ENCODE measurements around the gene DHX40. TPM values are rescaled to one million over a fixed set of nuclear protein-coding genes. Genes with fewer than 3 reads are reported as not detected.

The DHX40 gene
- total and polyA plus RNA-seq, 7 donors = 13.8 to 53.2 (median 36.8) TPM

DNA sequence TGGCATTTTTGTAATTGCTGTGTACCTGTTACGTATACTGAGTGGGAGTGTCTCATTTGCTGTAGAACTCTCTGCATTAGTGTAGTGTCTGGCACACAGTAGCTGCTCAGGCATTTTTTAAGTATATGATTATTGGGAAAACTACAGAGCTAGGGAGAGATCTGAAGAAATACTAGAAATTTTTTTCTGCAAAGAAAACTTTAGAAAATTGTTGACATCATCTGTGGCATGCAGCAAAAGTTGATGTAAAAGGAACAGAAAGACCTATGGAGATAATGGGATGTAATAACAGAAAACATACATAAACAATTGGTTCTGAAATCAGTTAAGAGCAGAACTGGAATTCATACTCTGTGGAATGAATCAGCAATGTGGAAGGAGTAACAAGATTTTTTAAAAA is 65.9 kb downstream of the DHX40 start:
- Histone ChIP-seq H3K4me3 (no peak overlapping the region), H3K9me3 (no peaks in the 10 kb centered on the region), H3K27me3 (no peaks in the 10 kb centered on the region), H3K27ac (no peak overlapping the region), H3K4me1 (peaks cover 0 to 90% (median 72%) of the 10 kb centered on the region in 4 donors), H3K36me3 (no peaks in the 10 kb centered on the region)
- intact Hi-C loops (cut with DNase I) = no loop called here
- no peak for DNase-seq
- TF ChIP-seq EP300 (IDR thresholded peaks at IDR 0.05) = no peak
- 73 to 91% methylated on average over 1 of the region's 1 CpG for WGBS, 2 donors

DNA sequence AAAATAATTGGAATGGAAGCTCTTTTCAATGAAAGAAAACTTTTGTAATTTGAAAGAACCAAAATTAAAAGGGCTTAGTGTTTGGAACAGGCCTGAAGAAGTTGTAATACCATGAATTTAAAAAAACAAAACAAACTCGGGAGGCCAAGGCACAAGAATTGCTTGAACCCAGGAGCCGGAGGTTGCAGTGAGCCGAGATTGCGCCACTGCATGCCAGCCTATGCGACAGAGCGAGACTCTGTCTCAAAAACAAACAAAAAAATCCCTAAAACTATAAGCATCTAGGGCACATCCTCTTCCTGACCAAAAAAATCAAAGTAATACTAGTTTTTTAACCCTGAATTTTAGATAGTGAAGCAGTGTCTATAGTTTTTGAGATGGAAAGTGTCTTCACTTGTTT is 67.0 kb downstream of the DHX40 start:
- H3K27ac ChIP-seq = no peak overlapping the region
- H3K4me3 ChIP-seq = no peak overlapping the region
- DNase-seq = no peak
- no peaks in the 10 kb centered on the region for H3K9me3 ChIP-seq
- WGBS, 2 donors = 87 to 90% methylated on average over 6 of the region's 6 CpGs
- peaks cover 0 to 79% (median 60%) of the 10 kb centered on the region in 4 donors for H3K4me1 ChIP-seq
- intact Hi-C loops (cut with DNase I) = no loop called here
- no peaks in the 10 kb centered on the region for H3K36me3 ChIP-seq
- TF ChIP-seq POLR2A (IDR thresholded peaks at IDR 0.05) (no peak), POLR2AphosphoS5 (IDR thresholded peaks at IDR 0.05) (no peak), EP300 (IDR thresholded peaks at IDR 0.05) (no peak)
- TF ChIP-seq, protein P1, sequence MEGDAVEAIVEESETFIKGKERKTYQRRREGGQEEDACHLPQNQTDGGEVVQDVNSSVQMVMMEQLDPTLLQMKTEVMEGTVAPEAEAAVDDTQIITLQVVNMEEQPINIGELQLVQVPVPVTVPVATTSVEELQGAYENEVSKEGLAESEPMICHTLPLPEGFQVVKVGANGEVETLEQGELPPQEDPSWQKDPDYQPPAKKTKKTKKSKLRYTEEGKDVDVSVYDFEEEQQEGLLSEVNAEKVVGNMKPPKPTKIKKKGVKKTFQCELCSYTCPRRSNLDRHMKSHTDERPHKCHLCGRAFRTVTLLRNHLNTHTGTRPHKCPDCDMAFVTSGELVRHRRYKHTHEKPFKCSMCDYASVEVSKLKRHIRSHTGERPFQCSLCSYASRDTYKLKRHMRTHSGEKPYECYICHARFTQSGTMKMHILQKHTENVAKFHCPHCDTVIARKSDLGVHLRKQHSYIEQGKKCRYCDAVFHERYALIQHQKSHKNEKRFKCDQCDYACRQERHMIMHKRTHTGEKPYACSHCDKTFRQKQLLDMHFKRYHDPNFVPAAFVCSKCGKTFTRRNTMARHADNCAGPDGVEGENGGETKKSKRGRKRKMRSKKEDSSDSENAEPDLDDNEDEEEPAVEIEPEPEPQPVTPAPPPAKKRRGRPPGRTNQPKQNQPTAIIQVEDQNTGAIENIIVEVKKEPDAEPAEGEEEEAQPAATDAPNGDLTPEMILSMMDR (IDR thresholded peaks at IDR 0.05) = no peak
- no peaks in the 10 kb centered on the region for H3K27me3 ChIP-seq

DNA sequence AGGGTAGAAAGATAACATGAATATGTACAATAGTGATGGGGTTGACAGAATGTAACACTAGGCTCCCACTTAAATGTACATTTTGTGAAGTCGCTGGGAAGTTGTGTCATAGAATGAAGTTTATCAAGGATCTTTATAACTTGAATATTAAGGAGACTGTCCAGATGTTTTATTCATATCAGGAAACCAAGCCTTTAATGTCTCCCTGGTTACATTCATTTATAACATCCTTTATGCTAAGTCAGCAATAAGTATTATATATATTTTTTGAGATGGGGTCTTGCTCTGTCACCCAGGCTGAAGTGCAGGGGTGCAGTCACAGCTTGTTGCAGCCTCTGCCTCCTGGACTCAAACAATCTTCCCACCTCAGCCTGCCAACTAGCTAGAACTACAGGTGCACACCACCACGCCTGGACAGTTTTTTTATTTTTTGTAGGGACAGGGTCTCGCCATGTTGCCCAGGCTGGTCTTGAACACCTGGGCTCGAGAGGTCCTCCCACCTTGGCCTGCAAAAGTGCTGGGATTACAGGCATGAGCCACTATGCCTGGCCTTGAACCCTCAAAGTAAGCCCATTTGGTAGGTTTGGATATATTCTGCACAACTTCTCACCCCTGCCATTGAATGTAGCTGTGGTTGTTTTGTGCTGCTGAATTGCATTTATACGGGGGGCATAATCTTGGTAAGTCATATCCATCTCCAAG is 68.4 kb downstream of the DHX40 start:
- no peak overlapping the region for H3K4me3 ChIP-seq
- H3K4me1 ChIP-seq = peaks cover 0 to 65% (median 48%) of the 10 kb centered on the region in 4 donors
- no peaks in the 10 kb centered on the region for H3K9me3 ChIP-seq
- TF ChIP-seq, protein P1 (IDR thresholded peaks at IDR 0.05) = no peak
- TF ChIP-seq POLR2A (IDR thresholded peaks at IDR 0.05) = no peak
- TF ChIP-seq POLR2AphosphoS5 (IDR thresholded peaks at IDR 0.05) = no peak
- no peak for TF ChIP-seq EP300 (IDR thresholded peaks at IDR 0.05)
- H3K27ac ChIP-seq = no peak overlapping the region
- intact Hi-C loops (cut with DNase I) = no loop called here
- DNase-seq = no peak
- H3K36me3 ChIP-seq = no peaks in the 10 kb centered on the region
- WGBS, 2 donors = 91 to 92% methylated on average over 5 of the region's 5 CpGs
- H3K27me3 ChIP-seq = no peaks in the 10 kb centered on the region

DNA sequence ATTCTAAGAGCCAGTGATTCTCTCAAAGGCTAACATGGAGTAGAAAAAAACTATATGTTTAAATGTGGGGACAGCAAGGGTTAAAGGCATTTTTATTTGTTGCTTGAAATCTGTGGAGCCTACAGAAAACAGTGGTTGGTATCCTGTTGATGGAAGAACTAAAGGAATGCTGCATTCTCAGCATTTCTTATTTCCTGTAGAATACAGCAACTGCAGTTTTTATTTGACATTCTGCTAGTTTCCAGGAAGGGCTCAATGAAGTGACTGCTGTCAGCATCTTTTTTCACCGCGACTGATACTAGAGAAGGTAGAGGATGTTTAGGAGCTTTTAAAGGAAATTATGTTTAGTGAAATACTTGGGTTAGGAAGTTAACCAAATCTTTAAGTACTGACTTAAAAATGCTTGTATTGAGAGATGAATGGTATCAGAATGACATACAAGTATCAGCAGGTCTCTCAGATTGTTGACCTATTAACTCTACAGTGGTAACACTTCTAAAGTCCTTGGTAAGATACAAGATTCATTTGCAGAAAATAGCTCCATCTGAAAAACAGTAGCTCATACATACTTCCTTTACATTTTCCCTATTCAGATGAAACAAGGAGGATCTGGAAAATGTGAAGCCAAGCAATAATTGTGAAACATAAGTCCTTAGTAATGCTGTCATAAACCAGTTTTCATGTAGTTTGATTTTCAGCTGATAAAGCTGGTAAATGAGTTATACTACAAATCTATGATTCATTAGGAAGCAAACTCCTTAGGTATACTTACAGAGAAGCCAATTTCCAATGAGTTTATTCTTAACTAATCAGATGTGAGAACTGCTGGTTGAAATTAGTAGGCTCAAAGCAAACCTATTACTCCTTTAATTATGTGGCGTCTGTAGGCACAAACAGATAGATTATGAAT is 69.5 kb downstream of the DHX40 start:
- TF ChIP-seq POLR2AphosphoS5 (IDR thresholded peaks at IDR 0.05) (no peak), EP300 (IDR thresholded peaks at IDR 0.05) (no peak), POLR2A (IDR thresholded peaks at IDR 0.05) (no peak)
- TF ChIP-seq, protein P1 (IDR thresholded peaks at IDR 0.05) = no peak
- DNase-seq = no peak
- Histone ChIP-seq H3K9me3 (no peaks in the 10 kb centered on the region), H3K36me3 (no peaks in the 10 kb centered on the region), H3K4me3 (no peak overlapping the region), H3K27ac (peak overlapping the region in 2 of 4 donors; percentile 7 to 12), H3K4me1 (peaks cover 0 to 54% (median 43%) of the 10 kb centered on the region in 4 donors), H3K27me3 (no peaks in the 10 kb centered on the region)
- 60 to 75% methylated on average over 3 of the region's 3 CpGs for WGBS, 2 donors
- intact Hi-C loops (cut with DNase I) = no loop called here

DNA sequence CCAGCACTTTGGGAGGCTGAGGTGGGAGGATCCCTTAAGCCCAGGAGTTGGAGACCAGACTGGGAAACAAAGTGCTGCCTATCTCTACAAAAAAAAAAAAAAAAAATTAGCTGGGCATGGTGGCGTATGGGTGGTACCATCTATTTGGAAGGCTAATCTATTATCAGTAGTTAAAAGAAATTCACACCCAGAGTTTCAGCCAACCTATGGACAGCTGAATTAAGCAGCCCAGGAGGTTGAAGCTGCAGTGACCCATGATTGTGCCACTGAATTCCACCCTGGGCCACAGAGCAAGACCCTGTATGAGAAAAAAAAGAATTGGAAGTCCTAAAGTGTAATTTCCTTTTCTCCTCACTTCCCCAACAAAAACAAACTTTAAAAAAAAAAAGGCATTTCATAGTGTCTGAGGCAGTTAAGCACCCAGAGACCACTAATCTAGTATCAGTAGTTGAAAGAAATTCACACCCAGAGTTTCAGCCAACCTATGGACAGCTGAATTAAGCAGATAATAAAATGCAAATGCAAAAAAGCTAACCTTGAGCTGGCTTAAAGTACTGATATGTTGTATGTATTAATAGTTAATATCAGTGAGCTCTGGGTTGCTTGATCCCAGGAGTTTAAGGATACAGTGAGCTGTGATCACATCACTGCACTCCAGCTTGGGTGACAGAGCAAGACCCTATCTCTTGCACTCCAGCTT is 72.4 kb downstream of the DHX40 start:
- TF ChIP-seq POLR2A (IDR thresholded peaks at IDR 0.05) (no peak), POLR2AphosphoS5 (IDR thresholded peaks at IDR 0.05) (no peak), EP300 (IDR thresholded peaks at IDR 0.05) (no peak)
- TF ChIP-seq, protein P1 (IDR thresholded peaks at IDR 0.05) = no peak
- peaks cover 0 to 52% (median 41%) of the 10 kb centered on the region in 4 donors for H3K4me1 ChIP-seq

More for the DNA sequence above, 72.4 kb downstream of the DHX40 start:
- H3K27ac ChIP-seq = no peak overlapping the region
- intact Hi-C loops (cut with DNase I) = no loop called here
- no peaks in the 10 kb centered on the region for H3K9me3 ChIP-seq
- no peak for DNase-seq
- H3K4me3 ChIP-seq = no peak overlapping the region
- no peaks in the 10 kb centered on the region for H3K36me3 ChIP-seq
- no peaks in the 10 kb centered on the region for H3K27me3 ChIP-seq
- 79 to 88% methylated on average over 1 of the region's 1 CpG for WGBS, 2 donors
